GM12874 (cell line): ENCODE results near the gene CALN1.
A peak's percentile ranks its signal among the peaks of the same experiment; 100 is the strongest.

ENCODE experiments used
- TF ChIP-seq, protein P1 (sequence below): IDR thresholded peaks from 2 replicates; pipeline ENCODE4 v1.5.1; 2011; ENCODE audit warnings: low read depth, mild to moderate bottlenecking, control low read depth, low read length, moderate library complexity; ENCODE audit not compliant: insufficient read depth

Gene CALN1

DNA sequence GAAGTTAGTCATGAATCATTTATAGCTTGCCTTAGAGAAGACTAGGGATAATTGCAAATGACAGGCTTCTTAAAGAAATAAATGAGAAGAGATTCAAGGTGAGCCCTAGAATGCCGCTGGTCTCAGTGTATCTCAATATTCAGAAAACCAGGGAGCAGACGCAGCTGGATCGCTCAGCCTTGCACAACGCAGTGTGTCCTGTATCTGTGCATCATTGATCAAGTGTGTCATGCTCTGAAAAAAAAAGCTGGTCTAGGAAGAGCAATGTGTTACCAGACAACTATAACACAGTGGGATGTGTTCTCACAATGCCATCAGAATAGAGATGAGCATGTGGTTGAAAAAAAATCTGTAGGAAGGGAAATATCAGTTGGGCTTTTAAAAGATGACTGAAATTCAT, 230.1 kb downstream of the CALN1 start:
- TF ChIP-seq, protein P1, sequence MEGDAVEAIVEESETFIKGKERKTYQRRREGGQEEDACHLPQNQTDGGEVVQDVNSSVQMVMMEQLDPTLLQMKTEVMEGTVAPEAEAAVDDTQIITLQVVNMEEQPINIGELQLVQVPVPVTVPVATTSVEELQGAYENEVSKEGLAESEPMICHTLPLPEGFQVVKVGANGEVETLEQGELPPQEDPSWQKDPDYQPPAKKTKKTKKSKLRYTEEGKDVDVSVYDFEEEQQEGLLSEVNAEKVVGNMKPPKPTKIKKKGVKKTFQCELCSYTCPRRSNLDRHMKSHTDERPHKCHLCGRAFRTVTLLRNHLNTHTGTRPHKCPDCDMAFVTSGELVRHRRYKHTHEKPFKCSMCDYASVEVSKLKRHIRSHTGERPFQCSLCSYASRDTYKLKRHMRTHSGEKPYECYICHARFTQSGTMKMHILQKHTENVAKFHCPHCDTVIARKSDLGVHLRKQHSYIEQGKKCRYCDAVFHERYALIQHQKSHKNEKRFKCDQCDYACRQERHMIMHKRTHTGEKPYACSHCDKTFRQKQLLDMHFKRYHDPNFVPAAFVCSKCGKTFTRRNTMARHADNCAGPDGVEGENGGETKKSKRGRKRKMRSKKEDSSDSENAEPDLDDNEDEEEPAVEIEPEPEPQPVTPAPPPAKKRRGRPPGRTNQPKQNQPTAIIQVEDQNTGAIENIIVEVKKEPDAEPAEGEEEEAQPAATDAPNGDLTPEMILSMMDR: no peak

DNA sequence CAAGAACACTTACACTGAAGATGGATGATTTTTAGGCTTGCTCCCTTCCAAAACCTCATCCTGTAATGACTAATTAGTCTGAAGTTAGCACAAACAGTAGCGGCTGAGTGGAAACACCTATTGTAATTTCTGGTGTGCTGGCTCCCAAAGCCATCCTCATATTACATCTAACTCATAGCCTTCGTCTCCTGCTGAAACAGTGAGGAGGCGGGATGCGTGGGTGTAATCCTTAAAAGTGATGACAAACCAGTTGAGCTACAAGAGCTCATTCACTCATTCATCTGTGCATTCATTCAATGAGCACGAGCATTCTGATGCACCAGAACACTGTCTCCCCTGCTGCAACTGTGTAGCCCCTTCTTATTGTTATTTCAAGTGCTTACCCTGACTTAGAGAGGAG, 235.3 kb downstream of the CALN1 start:
- TF ChIP-seq, protein P1: no peak

DNA sequence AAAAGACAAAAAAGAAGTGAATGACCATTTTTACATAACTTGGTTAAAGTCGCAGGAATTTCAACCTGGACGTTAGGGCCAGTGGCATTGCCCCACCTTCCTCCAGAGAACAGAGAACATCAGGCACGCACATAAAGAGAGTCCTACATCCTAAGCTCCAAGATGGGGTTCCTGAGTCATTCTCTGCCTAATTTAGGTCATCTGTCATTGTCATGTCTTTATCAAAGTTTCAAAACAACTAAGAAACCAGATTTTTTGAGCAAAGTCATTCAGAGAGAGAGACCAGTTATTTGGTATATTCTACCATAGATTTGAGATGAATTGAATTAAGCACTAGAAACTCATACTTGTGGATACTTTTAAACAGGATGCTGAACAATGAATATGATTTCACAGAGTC, 241.7 kb downstream of the CALN1 start:
- TF ChIP-seq, protein P1: no peak

DNA sequence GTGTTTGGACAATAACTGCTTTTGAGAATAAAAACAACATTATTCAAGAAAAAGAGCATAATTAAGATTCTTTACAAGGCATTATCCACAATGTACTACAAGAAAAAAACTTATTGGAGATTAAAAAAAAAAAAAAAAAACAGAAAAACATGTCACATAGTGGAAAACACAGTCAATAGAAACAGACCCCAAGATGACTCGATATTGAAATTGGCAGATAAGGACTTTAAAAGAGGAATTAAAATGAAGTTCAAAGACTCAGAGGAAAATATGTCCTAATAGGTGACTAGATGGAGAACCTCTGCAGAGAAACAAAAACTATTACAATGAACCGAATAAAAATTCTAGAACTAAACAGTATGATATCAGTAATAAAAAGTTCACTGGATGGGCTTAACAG, 248.9 kb downstream of the CALN1 start:
- TF ChIP-seq, protein P1: no peak

DNA sequence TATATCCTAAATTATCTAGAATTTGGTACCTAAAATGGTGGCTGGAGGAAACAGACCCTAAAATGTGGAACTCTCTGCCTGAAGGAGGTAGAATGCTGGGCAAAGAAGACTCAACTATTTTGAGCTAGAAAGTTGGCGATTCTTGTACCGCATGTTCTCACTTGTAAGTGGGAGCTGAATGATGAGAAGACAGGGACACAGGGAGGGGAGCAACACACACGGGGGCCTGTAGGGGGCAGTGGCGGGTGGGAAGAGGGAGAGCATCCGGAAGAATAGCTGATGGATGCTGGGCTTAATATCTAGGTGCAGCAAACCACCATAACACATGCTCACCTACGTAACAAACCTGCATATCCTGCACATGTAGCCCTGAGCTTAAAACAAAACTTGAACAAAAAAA, 250.6 kb downstream of the CALN1 start:
- TF ChIP-seq, protein P1: 0 out of 2 replicates have a peak, but pooled peaks have one; percentile 2

DNA sequence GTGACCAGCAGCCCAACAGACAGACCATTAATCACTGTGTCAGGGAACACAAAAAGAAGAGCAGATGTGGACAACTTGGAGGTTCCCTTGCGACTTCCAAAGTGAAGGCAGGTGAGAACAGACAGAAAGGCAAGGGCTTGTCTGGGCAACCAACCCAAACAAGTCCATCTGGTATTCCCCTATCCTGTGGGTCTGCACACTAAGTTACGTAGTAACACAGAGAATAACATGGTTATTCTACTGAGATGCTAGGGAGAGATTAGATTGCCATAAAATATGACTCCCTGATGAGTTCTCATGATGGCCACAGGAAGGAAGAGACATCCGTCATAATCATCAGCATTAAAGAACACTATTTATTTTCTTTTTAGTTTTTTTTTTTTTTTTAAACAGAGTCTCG, 252.2 kb downstream of the CALN1 start:
- TF ChIP-seq, protein P1: no peak

DNA sequence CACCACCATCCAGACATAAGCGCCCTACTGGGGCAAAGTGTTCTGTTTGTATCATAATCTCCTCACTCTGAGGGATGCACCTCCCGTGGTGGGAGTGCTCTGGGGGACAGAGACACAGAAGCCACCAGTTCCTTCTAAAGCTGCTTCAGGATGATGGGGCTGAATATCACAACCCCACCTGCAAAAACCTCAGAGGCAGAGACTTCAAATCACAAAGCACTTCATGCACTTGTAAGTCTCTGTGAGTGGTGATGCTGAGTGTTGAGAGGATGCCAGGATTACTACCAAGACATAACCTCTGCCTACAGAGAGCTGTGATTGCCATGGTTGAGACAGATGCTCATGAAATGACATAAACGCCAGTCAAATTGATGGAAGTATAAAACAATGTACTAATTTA, 255.5 kb downstream of the CALN1 start:
- TF ChIP-seq, protein P1: no peak

DNA sequence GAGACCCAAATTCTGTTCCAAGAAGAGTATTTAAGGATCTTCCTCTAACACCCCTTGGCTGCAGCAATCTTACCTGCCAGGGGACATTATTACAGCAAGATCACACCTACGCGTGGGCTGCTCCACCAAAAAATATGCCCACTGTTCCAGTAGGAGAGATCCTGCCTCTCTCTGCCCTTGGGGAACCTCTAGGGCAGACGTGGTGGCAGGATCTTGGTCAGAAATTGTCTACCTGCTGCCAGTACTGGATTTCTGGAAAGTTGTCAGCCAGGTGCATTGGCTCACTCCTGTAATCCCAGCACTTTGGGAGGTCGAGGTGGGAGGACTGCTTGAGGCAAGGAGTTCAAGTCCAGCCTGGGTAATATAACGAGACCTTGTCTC, 259.0 kb downstream of the CALN1 start:
- TF ChIP-seq, protein P1: no peak
